ENCODE data around the gene NUAK1.

NUAK1 gene

DNA sequence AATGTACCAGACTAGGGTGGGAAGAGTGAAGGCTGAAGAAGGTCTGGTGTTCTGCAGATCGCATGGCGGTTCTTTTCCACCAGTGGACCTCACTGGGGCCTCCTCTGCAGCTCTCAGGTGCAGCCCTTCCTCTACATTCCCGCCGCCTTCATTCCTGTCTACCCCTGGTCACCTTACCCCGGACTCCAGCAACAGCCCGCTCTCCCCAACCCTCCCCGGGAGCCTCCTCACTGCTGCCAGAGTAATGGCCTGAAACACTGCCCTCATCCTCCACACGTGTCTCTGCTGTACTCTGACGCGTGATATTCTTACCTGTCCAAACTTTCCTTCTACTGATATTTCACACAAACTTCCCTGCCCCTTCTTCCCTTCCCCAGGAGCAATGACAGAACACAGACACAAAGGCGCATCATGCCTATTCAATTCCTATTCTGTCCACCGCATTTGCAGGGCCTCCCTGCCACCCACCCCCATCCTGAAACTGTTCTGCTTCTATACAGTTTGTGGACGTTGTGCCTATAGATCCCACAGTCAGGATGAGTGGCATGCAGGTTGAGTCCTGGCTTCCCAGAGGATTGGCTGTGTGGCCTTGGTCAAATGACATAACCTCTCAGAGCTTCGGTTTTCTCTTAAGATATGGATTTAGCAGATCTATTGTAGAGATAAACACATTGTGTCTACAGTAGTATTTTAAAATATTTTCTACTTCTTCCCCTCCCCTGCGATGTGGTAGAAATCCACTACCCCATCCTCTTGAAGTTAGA is 1.7 kb upstream of the NUAK1 start:
- Mint-ChIP-seq H3K27ac (peak overlapping the region; percentile 99), H3K36me3 (ENCODE audit: low read depth) (no peaks in the 10 kb centered on the region), H3K27me3 (ENCODE audit: low read depth, poor library complexity) (peaks cover 1% of the 10 kb centered on the region), H3K9me3 (no peaks in the 10 kb centered on the region), H3K4me1 (peaks cover 79% of the 10 kb centered on the region), H3K4me3 (peak overlapping the region; percentile 88)
- DNase-seq = peak; percentile 37
- TF ChIP-seq, protein P1, sequence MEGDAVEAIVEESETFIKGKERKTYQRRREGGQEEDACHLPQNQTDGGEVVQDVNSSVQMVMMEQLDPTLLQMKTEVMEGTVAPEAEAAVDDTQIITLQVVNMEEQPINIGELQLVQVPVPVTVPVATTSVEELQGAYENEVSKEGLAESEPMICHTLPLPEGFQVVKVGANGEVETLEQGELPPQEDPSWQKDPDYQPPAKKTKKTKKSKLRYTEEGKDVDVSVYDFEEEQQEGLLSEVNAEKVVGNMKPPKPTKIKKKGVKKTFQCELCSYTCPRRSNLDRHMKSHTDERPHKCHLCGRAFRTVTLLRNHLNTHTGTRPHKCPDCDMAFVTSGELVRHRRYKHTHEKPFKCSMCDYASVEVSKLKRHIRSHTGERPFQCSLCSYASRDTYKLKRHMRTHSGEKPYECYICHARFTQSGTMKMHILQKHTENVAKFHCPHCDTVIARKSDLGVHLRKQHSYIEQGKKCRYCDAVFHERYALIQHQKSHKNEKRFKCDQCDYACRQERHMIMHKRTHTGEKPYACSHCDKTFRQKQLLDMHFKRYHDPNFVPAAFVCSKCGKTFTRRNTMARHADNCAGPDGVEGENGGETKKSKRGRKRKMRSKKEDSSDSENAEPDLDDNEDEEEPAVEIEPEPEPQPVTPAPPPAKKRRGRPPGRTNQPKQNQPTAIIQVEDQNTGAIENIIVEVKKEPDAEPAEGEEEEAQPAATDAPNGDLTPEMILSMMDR (IDR thresholded peaks at IDR 0.05) = no peak

DNA sequence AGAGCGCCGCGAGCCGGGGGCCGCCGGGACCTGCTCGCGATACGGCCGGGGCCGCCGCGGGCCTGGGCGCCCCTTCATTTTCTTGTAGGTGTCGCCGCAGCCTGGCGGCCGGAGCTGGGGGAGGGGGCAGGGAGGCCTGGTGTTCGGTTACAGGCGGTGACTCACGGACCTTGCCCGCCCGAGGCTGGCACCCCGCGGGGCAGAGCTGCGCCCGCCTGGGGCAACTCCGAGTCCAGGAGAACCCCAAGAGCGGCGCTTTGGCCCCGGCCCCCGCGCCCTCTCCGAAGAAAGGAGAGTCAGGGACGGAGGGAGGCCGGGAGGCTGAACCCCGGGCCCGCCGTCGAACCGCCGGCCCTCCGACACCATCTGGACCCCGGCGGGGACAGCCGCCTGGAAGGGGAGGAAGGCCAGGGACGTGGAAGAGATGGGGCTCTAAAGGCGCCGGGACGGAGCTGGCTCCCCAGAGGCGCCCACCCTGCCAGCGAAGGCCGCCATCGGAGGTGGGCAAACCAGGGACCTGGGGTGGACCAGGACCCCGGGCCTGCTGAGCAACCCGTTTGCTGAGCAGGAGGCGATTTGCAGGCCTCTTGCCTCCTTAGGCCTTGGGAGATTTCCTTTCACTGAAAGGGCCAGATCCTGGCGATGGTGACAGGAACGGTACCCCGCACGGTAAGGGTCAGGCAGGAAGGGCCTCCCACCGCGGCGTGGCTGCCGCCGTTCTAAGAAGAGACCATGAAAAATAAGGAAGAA is 843 bp upstream of the NUAK1 start:
- H3K27ac Mint-ChIP-seq = peak overlapping the region; percentile 99
- H3K27me3 Mint-ChIP-seq (ENCODE audit: low read depth, poor library complexity) = no peaks in the 10 kb centered on the region
- TF ChIP-seq, protein P1 (IDR thresholded peaks at IDR 0.05) = no peak
- peaks cover 79% of the 10 kb centered on the region for H3K4me1 Mint-ChIP-seq
- peak; percentile 79 for DNase-seq
- H3K4me3 Mint-ChIP-seq = peak overlapping the region; percentile 88
- no peaks in the 10 kb centered on the region for H3K36me3 Mint-ChIP-seq (ENCODE audit: low read depth)
- H3K9me3 Mint-ChIP-seq = no peaks in the 10 kb centered on the region

DNA sequence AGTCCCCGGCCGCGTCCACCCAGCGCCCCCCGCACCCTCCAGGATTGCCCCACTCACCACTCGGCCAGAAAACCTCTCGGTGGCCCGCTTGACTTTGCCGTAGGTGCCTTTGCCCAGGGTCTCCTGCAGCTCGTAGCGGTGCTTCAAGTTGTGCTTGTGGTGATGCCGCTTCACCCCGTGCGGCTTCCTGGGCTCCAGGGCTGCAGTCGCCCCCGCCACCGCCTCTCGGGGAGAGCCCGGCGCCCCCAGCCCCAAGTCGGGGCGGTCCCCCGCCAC is 459 bp downstream of the NUAK1 start:
- Mint-ChIP-seq H3K27ac (peak overlapping the region; percentile 94), H3K27me3 (ENCODE audit: low read depth, poor library complexity) (no peaks in the 10 kb centered on the region), H3K4me3 (peak overlapping the region; percentile 100), H3K4me1 (peaks cover 79% of the 10 kb centered on the region), H3K9me3 (no peaks in the 10 kb centered on the region), H3K36me3 (ENCODE audit: low read depth) (no peaks in the 10 kb centered on the region)
- no peak for DNase-seq
- TF ChIP-seq, protein P1 (IDR thresholded peaks at IDR 0.05) = no peak

DNA sequence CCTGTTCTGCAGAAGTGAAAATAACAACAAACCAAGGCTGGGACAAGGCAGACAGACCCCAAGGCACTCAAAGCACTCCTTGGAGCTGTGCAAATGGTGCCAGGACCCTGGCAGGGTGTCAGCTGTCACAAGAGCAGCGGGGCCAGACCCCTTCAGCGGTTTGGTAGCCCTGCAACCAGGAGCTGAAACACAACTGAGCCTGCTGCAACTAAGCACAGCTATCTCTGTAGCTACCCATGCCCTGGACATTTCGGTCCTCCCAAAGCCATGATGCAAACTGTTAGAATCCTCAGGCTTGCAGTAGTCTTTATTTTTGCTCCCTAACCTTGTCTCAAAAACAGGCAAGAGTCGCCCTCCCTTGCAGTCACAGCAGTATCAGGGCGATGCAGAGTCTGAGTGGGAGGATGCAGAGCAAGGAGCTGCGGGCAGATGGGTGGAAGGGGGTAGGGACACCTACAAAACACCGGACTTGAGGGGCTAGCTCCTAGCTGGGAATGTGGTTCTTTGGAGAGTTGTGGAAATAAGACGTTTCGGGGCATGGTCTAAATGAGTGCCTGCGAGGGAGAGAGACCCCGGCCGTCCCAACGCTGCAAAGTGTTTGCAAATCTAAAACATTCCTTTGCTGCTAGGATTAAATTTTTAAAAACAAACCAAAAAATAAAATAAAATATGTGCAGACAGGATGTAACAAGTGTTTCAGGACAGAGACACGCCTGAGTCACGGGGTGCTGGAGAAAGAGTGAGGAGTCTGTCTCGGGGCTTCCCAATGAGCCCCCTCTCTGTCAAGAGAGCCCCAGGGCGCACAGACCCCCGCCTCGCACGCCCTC is 1.0 kb downstream of the NUAK1 start:
- Mint-ChIP-seq H3K36me3 (ENCODE audit: low read depth) (no peaks in the 10 kb centered on the region), H3K4me1 (peaks cover 79% of the 10 kb centered on the region), H3K9me3 (no peaks in the 10 kb centered on the region), H3K27me3 (ENCODE audit: low read depth, poor library complexity) (no peaks in the 10 kb centered on the region), H3K27ac (peak overlapping the region; percentile 94), H3K4me3 (peak overlapping the region; percentile 100)
- DNase-seq = peak; percentile 22
- TF ChIP-seq, protein P1 (IDR thresholded peaks at IDR 0.05) = no peak

DNA sequence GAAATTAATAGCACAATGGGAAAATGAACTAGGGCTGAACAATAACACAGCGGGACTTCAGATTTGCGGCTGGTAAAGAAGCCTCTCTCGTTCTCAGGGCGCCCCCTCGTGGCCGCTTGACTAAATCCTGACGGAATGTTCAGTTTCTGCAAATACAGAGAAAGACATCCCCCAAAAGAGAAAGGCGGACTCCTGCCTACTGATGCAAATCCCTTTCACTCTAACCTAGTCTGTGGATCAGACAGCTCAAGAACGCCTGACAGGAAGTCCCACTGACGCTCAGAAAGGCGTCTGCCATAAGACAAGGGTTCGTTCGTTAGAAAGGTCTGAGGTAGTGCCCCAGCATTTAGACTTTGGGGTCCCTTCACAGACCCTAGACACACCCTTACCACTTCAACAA is 2.5 kb downstream of the NUAK1 start:
- peak; percentile 95 for DNase-seq
- H3K27me3 Mint-ChIP-seq (ENCODE audit: low read depth, poor library complexity) = no peaks in the 10 kb centered on the region
- TF ChIP-seq, protein P1 (IDR thresholded peaks at IDR 0.05) = peak; percentile 90
- H3K4me3 Mint-ChIP-seq = peak overlapping the region; percentile 100
- H3K27ac Mint-ChIP-seq = peak overlapping the region; percentile 85
- peaks cover 79% of the 10 kb centered on the region for H3K4me1 Mint-ChIP-seq
- no peaks in the 10 kb centered on the region for H3K36me3 Mint-ChIP-seq (ENCODE audit: low read depth)
- no peaks in the 10 kb centered on the region for H3K9me3 Mint-ChIP-seq

Data from nephron progenitor cell (in vitro differentiated cells).